ENCODE data around the gene DDX54.

The DDX54 gene

DNA sequence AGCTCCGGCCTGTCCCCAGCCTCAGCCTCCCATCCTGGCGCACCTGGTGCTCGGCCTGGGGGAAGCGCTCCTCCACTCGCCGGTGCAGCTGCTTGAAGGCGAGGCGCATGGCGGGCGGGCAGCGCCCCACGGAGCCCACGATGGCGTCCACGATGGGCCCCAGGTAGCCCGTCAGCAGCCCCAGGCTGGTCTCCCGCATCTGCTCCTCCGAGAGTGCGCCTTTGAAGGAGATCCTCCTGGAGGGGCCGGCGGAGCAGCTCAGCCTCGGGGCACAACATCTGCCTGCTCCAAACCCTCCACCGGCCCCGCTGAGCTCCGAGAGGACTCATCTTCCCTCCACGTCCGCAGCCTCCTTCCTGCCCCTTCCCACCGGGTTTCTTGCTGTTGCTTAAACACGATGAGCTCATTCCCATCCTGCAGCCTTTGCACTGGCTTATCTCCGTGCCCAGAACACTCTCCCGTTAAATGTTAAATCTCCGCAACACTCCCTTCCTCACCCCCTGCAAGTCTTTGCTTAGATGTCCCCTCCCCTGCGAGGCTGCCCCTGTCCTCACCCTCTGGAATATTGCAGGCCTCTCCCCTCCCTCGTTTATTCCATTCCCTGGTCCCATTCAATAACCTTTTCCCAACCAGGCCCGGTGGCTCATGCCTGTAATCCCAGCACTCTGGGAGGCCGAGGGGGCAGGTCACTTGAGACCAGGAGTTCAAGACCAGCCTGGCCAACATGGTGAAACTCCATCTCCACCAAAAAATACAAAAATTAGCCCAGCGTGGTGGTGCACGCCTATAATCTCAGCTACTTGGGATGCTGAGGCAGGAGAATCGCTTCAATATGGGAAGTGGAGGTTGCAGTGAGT, 73.0 kb downstream of the DDX54 start:
- Histone ChIP-seq H3K9me3 (ENCODE audit: insufficient read depth, low read depth, low read length) (no peaks in the 10 kb centered on the region), H3K9me2 (replicated peaks; ENCODE audit: low read depth, low read length) (no peaks in the 10 kb centered on the region), H3K4me2 (ENCODE audit: low read depth, low read length, poor library complexity, severe bottlenecking) (no peak overlapping the region), H2AFZ (ENCODE audit: low read length) (no peak overlapping the region), H3K4me1 (ENCODE audit: insufficient read depth, low read length, poor library complexity, severe bottlenecking) (no peaks in the 10 kb centered on the region), H4K20me1 (ENCODE audit: insufficient read depth, low read length, poor library complexity, severe bottlenecking) (no peaks in the 10 kb centered on the region), H3F3A (ENCODE audit: low read depth) (no peaks in the 10 kb centered on the region), H3K79me2 (ENCODE audit: insufficient read depth, low read length) (no peaks in the 10 kb centered on the region), H3K9ac (ENCODE audit: low read depth, low read length, poor library complexity, severe bottlenecking) (no peak overlapping the region), H3K27me3 (ENCODE audit: insufficient read depth, low read length, poor library complexity, severe bottlenecking) (no peaks in the 10 kb centered on the region), H3K36me3 (ENCODE audit: insufficient read depth, low read length) (no peaks in the 10 kb centered on the region), H3K4me3 (ENCODE audit: low read length, poor library complexity, severe bottlenecking) (no peak overlapping the region)
- TF ChIP-seq, protein P1, sequence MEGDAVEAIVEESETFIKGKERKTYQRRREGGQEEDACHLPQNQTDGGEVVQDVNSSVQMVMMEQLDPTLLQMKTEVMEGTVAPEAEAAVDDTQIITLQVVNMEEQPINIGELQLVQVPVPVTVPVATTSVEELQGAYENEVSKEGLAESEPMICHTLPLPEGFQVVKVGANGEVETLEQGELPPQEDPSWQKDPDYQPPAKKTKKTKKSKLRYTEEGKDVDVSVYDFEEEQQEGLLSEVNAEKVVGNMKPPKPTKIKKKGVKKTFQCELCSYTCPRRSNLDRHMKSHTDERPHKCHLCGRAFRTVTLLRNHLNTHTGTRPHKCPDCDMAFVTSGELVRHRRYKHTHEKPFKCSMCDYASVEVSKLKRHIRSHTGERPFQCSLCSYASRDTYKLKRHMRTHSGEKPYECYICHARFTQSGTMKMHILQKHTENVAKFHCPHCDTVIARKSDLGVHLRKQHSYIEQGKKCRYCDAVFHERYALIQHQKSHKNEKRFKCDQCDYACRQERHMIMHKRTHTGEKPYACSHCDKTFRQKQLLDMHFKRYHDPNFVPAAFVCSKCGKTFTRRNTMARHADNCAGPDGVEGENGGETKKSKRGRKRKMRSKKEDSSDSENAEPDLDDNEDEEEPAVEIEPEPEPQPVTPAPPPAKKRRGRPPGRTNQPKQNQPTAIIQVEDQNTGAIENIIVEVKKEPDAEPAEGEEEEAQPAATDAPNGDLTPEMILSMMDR (conservative IDR thresholded peaks at IDR 0.05; ENCODE audit: low read length), result no peak
- no peak for TF ChIP-seq EZH2phosphoT487 (IDR thresholded peaks at IDR 0.05; ENCODE audit: borderline replicate concordance)

DNA sequence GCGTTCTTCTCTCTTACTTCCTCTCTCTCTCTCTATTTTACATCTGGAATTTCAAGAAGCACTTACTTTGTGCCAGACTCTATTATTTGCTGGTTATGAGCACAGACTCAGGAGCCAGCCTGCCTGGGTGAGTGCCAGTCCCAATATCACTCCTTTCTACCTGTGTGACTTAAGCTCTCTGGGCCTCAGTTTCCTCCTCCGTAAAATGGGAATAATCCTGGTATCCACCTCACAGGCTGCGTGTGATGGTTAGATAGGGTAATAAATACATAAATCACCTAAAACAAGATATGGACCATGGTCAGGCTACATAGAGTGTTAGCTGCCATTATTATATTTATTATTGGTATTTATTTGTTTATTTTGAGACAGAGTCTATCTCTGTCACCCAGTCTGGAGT, 74.0 kb downstream of the DDX54 start:
- H3K4me3 ChIP-seq (ENCODE audit: low read length, poor library complexity, severe bottlenecking), result no peak overlapping the region
- H3K9me2 ChIP-seq (replicated peaks; ENCODE audit: low read depth, low read length), result no peaks in the 10 kb centered on the region
- H3K9ac ChIP-seq (ENCODE audit: low read depth, low read length, poor library complexity, severe bottlenecking), result no peak overlapping the region
- H3K79me2 ChIP-seq (ENCODE audit: insufficient read depth, low read length), result no peaks in the 10 kb centered on the region
- no peaks in the 10 kb centered on the region for H4K20me1 ChIP-seq (ENCODE audit: insufficient read depth, low read length, poor library complexity, severe bottlenecking)
- no peak overlapping the region for H2AFZ ChIP-seq (ENCODE audit: low read length)
- no peaks in the 10 kb centered on the region for H3K36me3 ChIP-seq (ENCODE audit: insufficient read depth, low read length)
- H3K27me3 ChIP-seq (ENCODE audit: insufficient read depth, low read length, poor library complexity, severe bottlenecking), result no peaks in the 10 kb centered on the region
- no peak overlapping the region for H3K4me2 ChIP-seq (ENCODE audit: low read depth, low read length, poor library complexity, severe bottlenecking)
- no peaks in the 10 kb centered on the region for H3K4me1 ChIP-seq (ENCODE audit: insufficient read depth, low read length, poor library complexity, severe bottlenecking)
- no peaks in the 10 kb centered on the region for H3K9me3 ChIP-seq (ENCODE audit: insufficient read depth, low read depth, low read length)
- TF ChIP-seq, protein P1 (conservative IDR thresholded peaks at IDR 0.05; ENCODE audit: low read length), result no peak
- no peak for TF ChIP-seq EZH2phosphoT487 (IDR thresholded peaks at IDR 0.05; ENCODE audit: borderline replicate concordance)
- H3F3A ChIP-seq (ENCODE audit: low read depth), result no peaks in the 10 kb centered on the region

DNA sequence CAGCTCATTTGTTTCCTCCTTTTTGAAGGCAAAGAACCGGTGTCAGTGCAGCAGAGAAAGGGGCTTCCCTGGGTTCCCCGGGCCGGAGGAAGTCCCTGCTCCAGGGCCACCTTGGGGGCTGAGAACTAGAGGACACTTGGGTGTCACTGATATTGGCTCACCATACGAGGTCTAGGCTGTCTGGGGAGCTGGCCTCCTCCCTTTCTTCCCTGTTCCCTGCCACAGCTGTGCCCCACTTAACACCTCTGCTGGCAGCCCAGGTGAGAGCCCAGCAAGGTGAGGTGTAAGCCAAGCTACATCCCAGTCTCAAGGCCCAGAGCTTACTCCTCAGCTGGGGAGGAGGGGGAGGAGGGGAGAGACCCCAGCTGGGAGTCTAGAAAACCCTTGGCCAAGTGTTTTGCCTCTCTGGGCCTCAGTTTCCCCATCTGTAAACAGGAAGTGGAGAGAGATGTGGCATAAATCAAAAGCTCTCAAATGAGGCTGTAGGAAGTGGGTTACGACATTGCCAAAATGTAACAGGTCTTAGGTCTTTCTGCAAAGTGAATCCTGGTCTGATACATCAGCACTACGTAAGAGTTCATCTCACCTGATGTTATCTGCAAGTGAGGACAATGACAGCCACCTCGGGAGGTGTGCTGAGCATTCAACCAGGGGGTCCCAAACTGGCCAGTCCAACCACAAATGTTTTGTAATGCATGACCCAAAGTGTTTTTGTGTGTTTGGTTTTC, 75.2 kb downstream of the DDX54 start:
- no peak for TF ChIP-seq EZH2phosphoT487 (IDR thresholded peaks at IDR 0.05; ENCODE audit: borderline replicate concordance)
- TF ChIP-seq, protein P1 (conservative IDR thresholded peaks at IDR 0.05; ENCODE audit: low read length), result no peak

More for the DNA sequence above, 75.2 kb downstream of the DDX54 start:
- no peaks in the 10 kb centered on the region for H3K9me3 ChIP-seq (ENCODE audit: insufficient read depth, low read depth, low read length)
- H3K4me3 ChIP-seq (ENCODE audit: low read length, poor library complexity, severe bottlenecking), result no peak overlapping the region
- no peaks in the 10 kb centered on the region for H3K9me2 ChIP-seq (replicated peaks; ENCODE audit: low read depth, low read length)
- no peaks in the 10 kb centered on the region for H4K20me1 ChIP-seq (ENCODE audit: insufficient read depth, low read length, poor library complexity, severe bottlenecking)
- H3K4me2 ChIP-seq (ENCODE audit: low read depth, low read length, poor library complexity, severe bottlenecking), result no peak overlapping the region
- H3K9ac ChIP-seq (ENCODE audit: low read depth, low read length, poor library complexity, severe bottlenecking), result no peak overlapping the region
- no peak overlapping the region for H2AFZ ChIP-seq (ENCODE audit: low read length)
- no peaks in the 10 kb centered on the region for H3F3A ChIP-seq (ENCODE audit: low read depth)
- H3K27me3 ChIP-seq (ENCODE audit: insufficient read depth, low read length, poor library complexity, severe bottlenecking), result no peaks in the 10 kb centered on the region
- no peaks in the 10 kb centered on the region for H3K79me2 ChIP-seq (ENCODE audit: insufficient read depth, low read length)
- H3K4me1 ChIP-seq (ENCODE audit: insufficient read depth, low read length, poor library complexity, severe bottlenecking), result no peaks in the 10 kb centered on the region
- H3K36me3 ChIP-seq (ENCODE audit: insufficient read depth, low read length), result no peaks in the 10 kb centered on the region
